GOT3 (cell line): ENCODE results near the gene SLC22A15.

Source experiments
- DNase-seq: peaks from one replicate; lab custom pipeline; 2025; ENCODE audit warnings: mixed read lengths; lab: John Stamatoyannopoulos, UW

SLC22A15 gene

DNA sequence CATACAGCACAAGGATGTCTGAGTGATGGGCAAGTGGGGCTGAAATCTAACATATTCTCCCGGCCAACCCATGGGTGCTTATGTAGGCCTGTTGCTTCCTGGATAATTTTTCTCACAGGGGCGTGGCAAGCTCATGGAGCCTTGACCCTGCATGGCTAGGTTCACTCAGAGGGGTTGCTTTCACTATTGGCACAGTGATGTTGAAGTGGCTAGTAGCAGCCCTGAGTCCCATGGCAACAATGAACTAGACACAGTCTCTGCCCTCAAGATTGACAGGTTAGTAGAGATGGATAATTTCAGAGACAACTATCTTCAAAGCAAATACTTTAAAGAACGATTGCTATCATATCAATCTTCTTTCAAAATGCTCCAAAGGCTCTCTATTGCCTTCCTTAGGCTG lies 128.4 kb downstream of the SLC22A15 start:
- no peak for DNase-seq

DNA sequence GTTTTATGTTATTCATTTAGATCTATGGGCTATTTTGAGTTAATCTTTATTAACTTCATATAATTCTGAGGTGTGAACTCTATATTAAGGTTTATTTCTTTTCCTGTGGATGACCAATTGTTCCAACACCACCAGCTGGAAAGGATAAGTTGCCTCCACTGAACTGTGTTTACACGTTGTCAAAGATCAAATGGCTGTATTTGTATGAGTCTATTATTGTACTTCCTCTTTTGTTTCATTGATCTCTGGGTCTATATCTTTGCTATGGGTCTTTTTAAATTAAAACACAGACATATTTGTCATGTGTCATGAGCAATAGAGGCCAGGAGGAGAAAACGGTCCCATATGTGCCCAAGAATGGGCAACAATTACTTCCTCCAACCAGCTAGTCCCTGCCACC lies 129.7 kb downstream of the SLC22A15 start:
- DNase-seq, result no peak

DNA sequence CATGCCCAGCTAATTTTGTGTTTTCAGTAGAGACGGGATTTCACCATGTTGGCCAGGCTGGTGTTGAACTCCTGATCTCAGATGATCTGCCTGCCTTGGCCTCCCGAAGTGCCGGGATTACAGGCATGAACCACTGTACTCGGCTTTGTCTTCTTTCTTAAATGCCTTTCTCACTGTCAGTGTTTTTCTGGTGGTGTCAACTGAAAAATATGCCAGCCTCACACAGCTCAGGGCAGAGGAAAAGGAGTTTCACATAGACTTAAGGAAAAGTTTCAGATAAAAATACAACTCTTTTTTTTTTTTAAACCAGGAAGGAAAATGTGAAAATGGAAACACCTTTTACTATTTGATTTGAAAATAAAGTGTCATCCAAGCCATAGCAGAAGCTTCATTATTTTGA lies 130.3 kb downstream of the SLC22A15 start:
- DNase-seq, result no peak

DNA sequence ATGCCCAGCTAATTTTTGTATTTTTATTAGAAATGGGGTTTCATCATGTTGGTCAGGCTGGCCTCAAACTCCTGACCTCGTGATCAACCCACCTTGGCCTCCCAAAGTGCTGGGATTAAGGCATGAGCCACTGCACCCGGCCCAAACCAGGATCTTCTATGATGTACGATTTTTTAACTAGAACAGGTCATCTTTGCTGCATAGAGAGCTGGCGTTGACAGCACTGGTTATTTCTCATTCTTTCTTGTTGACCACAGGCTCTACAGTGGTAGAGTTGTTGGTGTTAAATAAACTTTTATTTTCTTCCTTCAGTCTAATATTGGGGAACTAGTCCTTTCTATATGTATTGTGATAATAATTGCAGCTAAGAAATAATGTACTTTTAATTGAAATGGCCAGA lies 131.1 kb downstream of the SLC22A15 start:
- DNase-seq, result no peak

DNA sequence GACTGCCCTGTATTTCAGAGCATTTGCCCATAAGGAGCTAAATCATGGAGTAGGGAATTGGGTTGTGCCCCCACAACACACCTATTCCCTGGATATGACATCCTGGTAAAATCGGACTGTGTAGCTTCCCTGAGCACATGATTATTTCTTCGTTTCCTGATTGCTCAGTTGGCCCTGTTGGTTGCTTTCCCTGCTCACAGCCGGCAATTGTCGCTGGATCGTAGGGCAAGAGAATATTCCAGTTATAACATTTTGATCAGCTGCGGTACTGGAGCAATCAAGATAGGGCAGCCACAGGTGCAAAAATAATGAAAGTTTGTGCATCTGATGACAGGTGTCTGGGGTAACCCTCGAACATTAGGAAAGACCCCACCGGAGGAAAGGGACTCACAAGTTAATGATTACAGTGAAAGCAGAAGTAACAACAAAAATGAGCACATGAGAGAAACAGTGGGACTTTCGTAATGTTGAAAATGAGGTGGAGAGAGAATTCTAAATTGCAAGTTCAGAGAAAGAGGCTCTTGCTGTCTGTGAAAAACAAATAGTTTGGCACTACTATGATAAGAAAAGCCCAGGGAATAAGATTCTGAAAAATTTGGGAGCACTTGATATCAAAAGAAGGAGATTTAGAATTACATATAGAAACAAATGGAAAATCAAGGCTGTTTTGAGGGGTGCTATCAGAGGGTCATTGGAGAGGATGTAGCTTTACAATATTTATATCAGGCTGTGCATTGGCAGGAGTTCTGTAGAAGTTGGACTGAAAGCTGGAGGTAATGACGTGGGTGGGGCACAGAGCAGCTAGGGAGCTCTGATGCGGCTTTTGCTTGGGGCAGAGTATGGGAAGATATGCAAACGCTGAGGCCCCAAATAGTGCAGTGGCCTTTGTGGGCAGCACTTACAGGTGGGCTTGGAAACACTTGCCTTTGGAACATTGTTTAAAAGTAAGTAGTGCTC lies 134.5 kb downstream of the SLC22A15 start, which contains the start of gene MAB21L3:
MAB21L3 (plus strand) TSS at position 833 of the 957 bp plus-strand sequence. CDS start 1,217 bp downstream, outside the sequence.
- no peak for DNase-seq

DNA sequence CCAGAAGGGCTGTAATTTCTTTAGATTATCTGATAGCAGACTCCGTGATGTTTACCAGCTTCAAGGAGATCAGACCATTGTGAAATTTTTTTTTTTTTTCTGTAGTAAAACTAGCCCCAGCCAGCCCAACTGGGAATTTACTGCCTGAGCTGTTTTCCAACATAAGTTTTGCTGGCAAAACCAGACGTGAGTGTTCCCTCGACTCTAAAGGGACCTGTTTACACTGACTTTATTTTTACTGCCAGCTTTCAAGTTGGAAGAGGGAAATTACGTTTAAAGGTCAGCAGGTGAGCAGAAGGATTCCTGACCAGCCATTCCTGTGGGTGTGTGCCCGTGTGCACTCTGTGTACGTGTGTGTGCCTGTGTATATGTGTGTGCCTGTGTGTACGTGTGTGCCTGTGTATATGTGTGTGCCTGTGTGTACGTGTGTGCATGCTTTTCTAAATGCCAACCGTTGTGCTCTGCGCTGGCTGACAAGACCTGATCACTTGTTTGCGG lies 135.3 kb downstream of the SLC22A15 start:
- DNase-seq, result no peak

DNA sequence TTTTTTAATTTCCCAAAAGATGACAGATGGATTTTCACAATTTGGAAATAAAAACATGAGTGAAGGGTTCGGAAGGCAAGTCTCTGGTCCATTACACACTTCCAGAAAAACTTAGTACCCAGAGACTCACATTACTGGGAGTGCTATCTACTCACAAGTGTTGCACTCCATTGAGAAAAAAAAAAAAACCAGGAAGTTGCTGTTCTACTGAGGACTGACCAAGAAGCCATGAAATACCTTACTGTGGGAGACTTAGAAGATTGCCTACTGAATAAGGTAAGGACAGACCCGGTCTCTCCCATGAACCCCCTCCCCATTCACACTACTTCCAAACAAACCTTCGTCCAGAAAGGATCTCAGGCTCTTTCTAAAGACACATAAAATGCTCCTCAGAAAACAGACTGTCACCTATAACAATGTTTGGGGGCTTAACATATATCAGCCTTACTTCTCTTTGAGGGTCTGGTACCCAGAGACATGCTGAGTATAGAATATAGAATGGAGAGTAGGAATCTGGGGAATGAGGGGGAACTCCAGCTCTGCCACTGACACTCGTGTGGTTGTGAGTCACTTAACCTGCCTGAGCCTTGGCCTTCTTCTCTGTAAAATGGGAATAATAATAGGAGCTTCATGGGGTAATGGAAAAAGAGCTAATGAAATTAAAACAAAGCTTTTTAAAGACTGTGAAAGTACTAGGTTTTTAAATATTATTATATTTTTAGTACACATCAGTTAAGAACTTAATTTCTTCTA lies 136.3 kb downstream of the SLC22A15 start:
- DNase-seq, result no peak

DNA sequence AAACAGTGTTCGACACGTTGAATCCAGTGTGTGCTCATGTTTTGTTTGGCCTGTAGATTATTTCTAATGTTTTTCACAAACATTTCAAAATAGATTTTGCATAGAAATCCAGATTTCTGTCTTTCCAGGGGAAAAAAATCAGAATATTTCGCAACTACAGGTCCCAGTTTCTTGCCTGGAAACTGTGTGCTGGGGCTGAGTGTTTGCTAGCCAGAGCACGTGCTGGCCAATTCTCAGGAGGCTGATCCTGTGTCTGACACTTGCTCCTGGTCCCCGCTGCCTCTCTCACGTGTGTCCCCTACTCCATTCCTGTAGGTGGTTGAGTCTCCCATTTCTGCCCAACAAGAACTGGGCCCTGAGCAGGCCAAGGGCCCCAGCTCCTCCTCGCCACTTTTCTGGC lies 137.3 kb downstream of the SLC22A15 start:
- DNase-seq, result no peak

DNA sequence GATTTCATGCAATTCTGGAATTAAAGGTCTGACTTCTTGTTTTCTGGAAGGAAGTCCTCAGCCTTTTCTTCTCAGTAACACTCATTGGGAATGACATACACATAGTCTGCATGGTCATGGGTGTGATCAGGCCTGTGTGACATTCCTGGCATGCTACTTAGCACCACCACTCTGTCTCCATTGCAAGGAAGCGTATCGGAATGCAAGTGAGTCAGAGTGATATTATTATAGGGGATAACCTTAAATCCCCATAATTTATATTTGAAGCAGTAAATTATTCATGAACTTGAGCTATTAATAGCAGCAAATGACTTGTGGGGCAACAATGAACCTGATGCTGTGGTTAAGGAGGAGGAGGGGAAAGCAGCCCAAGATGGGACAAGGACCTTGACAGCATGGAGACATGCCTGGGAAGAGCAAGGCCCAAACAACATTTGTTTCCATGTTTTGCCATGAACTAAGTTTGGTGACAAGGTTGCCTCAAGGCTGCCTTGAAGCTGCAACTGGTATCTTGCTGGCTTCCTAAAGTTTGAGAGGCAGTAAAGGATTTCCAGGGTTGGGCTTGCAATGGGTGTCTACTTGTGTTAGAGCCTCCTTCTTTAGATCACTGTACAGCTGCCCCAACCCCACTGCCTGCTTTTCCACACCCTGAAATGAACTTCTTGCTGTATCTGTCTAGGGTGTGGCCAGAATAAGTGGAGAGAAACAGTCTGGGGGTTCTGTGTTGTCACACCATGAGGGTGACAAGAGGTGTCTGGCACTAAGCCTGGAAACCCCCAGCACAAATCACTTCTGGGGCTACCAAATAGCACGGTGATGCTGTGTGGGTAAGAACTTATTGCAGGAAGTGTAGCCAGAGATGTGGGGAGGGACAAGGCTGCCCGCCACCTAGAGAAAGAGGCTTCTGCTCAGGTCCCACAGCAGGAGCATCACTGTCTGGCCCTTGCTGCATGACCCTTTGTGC lies 139.4 kb downstream of the SLC22A15 start:
- no peak for DNase-seq

DNA sequence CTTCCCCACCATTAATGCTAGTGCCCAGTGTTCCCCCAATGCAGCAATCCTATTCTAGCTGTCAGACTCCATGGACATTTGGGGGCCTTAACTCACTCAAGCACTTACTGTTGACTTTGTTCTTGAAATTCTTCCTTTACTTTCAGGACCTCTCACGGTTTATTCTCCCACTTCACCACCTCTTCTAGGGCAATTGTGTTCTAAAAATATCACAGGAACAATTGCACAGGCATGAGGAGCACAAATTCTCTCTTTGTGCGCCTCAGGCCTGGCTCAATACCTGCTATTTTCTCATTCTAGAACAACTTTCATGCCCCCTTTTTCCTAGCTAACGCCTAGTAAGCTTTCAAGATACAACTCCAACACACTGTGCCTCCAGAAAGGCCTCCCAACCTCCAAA lies 142.2 kb downstream of the SLC22A15 start:
- no peak for DNase-seq
